ENCODE measurements around the gene ASTN1. TPM values are rescaled to one million over a fixed set of nuclear protein-coding genes. Genes with fewer than 3 reads are reported as not detected.

The ASTN1 gene
- total RNA-seq: not detected

DNA sequence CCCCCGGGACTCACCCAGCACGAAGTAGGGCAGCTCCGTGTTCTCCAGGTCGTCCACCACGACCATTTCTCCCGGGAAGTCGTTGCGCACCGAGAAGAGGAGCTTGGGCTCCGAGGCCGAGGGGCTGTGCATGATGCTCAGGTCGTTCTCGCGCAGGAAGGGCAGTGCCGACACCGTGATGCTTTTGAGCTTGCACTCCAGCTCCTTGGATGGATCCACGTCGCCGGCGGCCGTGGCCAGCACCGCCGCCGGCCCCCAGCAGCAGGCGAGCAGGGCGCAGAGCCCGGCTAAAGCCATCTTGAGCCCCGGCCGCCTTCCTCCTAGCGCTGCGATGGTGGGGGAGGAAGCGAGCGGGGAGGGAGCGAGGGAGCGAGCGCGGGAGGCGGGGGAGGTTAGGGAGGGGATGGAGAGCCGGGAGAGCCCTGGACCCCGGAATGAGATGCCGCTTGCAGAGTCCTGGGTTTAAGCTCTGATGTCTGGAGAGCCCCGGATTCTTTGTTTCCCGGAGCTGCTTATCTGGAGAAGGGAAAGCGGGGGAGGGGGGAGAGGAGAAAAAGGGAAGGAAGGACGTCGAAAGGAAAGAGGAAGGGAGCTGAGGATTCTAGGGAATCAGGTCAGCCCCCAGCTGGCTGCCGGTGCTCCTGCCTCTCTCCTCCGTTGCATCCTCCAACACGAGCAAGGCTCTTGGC, at the start of gene ASTN1:
Gene ASTN1, minus strand, starts transcription at position 333 of the 689 bp plus-strand sequence. Its CDS starts 36 bp downstream, at position 297.
- H3K27ac Mint-ChIP-seq: no peak within 1 kb of the TSS

DNA sequence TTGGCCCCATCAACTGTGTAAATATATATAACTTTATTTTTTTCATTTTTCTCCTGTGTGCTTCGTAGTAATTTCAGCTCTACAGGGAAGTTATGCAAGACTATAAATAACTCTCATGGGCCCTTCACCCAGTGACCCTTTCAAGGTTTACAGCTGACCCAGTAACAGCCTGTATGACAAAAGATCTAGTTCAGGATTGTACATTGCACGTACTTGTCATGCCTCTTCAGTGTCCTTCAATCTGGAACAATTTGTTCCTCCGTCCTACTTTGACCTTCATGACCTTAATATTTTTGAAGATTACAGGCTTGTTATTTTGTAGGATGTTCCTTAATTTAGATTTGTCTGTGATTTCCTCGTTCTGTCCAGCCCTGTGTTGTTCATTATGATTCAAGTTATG, 46.7 kb upstream of the ASTN1 start:
- H3K36me3 Mint-ChIP-seq (ENCODE audit: low read depth): no peaks in the 10 kb centered on the region
- CTCF ChIA-PET: interaction anchor here (0.6 kb wide), 1 partner anchor 751 kb away, joined by 4 read pairs; no protein-coding TSS in a partner anchor
- intact Hi-C loops (cut with micrococcal nuclease): no loop called here

More for the DNA sequence above, at the start of gene ASTN1:
- H3K36me3 Mint-ChIP-seq (ENCODE audit: low read depth): peaks cover 4% of the 10 kb centered on the region
- peaks cover 4% of the 10 kb centered on the region for H3K4me1 Mint-ChIP-seq (ENCODE audit: low read depth)
- DNase-seq: no peak
- intact Hi-C loops (cut with micrococcal nuclease): no loop called here
- no peaks in the 10 kb centered on the region for H3K9me3 Mint-ChIP-seq
- peaks cover 19% of the 10 kb centered on the region for H3K27me3 Mint-ChIP-seq (ENCODE audit: low read depth)
- H3K4me3 Mint-ChIP-seq: no peak within 1 kb of the TSS
- CTCF ChIA-PET: no interaction called here

DNA sequence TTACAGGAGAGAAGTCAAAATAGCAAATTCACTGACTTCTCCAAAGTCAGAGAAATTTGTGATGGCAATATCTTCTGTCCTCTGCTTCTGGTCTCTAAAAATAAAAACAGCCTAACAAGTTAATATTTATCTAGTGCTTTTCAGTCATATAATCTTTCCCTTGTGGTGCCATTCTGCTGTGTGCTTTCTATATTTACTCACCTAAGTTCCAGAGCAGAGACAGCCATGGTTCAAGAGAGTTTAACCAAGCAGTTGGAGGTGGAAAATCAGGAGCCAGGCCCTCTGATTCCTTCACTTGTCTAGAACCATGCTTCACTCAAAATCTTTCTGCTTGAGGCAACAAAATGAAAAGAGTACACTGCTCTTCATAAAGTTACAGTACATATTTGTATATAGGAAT, 45.6 kb upstream of the ASTN1 start:
- no peak overlapping the region for H3K4me3 Mint-ChIP-seq
- no peak for DNase-seq
- no peaks in the 10 kb centered on the region for H3K4me1 Mint-ChIP-seq (ENCODE audit: low read depth)
- no peaks in the 10 kb centered on the region for H3K9me3 Mint-ChIP-seq
- no peak overlapping the region for H3K27ac Mint-ChIP-seq
- H3K27me3 Mint-ChIP-seq (ENCODE audit: low read depth): no peaks in the 10 kb centered on the region
- CTCF ChIA-PET: no interaction called here
- intact Hi-C loops (cut with micrococcal nuclease): no loop called here
- H3K36me3 Mint-ChIP-seq (ENCODE audit: low read depth): no peaks in the 10 kb centered on the region

More for the DNA sequence above, 46.7 kb upstream of the ASTN1 start:
- Mint-ChIP-seq H3K4me1 (ENCODE audit: low read depth) (no peaks in the 10 kb centered on the region), H3K27ac (no peak overlapping the region), H3K4me3 (no peak overlapping the region), H3K9me3 (no peaks in the 10 kb centered on the region), H3K27me3 (ENCODE audit: low read depth) (no peaks in the 10 kb centered on the region)
- no peak for DNase-seq

DNA sequence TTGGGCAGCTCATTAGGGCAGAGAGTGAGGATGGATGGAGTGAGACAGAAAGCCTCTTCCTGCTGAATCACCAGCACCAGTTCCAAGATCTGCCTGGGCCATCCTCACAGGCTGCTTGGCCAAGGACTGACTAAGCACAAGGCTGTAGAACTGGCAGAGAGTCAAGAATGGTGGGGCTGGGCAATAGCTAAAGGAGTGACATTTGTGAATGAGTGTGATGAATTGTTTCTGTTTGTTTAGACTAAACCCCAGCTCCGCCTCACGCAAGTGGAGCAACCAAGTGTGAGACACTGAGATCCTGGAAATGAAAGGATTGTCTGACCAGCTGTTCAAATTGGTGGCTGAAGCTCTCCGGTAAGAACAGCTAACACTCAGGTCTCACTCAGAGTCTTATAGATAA, 44.8 kb upstream of the ASTN1 start:
- intact Hi-C loops (cut with micrococcal nuclease): no loop called here
- DNase-seq: no peak
- H3K9me3 Mint-ChIP-seq: no peaks in the 10 kb centered on the region
- H3K27me3 Mint-ChIP-seq (ENCODE audit: low read depth): no peaks in the 10 kb centered on the region
- H3K36me3 Mint-ChIP-seq (ENCODE audit: low read depth): no peaks in the 10 kb centered on the region
- H3K4me1 Mint-ChIP-seq (ENCODE audit: low read depth): no peaks in the 10 kb centered on the region
- no peak overlapping the region for H3K27ac Mint-ChIP-seq
- CTCF ChIA-PET: no interaction called here
- H3K4me3 Mint-ChIP-seq: no peak overlapping the region

DNA sequence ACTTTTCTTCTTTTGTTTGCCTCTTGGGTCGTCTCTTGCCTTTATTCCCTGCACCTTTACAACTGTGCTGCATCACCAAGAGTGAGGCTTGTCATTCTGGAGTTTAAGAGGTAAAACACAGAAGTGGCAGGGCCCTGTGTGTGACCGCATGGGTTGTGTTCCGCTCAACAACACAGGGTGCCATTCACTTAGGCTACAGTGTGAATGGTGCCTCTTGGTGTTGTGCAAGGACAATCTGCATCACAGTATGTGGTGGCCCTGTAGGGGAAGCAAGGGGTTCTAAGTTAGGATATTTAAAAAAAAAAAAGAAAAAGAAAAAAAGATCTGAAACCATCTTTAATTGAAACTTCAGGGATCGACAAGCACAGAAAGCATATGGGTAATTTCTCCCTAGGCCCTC, 44.4 kb upstream of the ASTN1 start:
- Mint-ChIP-seq H3K36me3 (ENCODE audit: low read depth) (no peaks in the 10 kb centered on the region), H3K27ac (no peak overlapping the region), H3K4me3 (no peak overlapping the region), H3K9me3 (no peaks in the 10 kb centered on the region), H3K27me3 (ENCODE audit: low read depth) (no peaks in the 10 kb centered on the region), H3K4me1 (ENCODE audit: low read depth) (no peaks in the 10 kb centered on the region)
- no peak for DNase-seq
- CTCF ChIA-PET: no interaction called here
- intact Hi-C loops (cut with micrococcal nuclease): no loop called here

DNA sequence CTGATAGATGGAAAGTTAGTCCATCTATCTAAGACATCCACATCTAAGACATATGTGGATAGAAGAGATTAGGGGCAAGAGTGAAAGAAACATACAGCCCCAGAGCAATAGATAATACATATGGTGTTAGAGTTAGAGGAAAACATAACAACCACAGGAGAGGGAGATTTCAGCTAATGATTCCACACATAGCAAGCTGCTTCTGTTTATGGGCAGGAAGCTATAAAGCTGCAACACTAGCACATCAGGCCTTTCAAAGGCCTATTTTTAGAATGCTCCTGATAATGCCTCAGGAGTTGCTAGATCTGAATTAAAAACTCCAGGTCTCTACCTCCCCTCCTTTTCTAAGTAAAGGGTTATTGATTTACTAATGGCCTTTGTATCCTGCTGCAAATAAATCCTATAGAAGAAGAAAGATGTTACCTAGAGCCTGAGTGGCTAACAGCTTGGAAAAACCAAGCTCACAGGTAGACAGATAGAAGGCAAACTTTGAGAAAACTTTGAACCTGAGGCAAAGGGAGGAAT, 42.4 kb upstream of the ASTN1 start:
- no peak overlapping the region for H3K27ac Mint-ChIP-seq

DNA sequence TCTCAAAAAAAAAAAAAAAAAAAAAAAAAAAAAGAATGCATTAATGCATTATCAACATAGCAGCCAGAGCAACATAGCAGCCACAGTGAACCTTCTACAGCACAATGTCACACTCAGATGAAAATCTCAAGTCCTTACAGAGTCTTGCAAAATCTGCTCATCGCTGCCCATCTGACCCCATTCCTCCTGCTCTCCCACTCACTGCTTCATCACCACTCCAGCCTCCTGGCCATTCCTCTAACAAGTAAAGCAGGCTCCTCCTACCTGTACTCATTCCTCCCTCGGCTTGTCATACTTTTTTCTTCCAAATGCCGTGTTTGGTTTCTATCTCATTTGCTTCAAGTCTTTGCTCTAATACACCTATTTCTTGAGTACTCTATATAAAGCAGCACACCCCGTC, 35.8 kb upstream of the ASTN1 start:
- Mint-ChIP-seq H3K9me3 (peaks cover 4% of the 10 kb centered on the region), H3K27me3 (ENCODE audit: low read depth) (no peaks in the 10 kb centered on the region), H3K36me3 (ENCODE audit: low read depth) (peaks cover 2% of the 10 kb centered on the region), H3K4me1 (ENCODE audit: low read depth) (no peaks in the 10 kb centered on the region), H3K27ac (no peak overlapping the region), H3K4me3 (no peak overlapping the region)
- DNase-seq: no peak
- intact Hi-C loops (cut with micrococcal nuclease): no loop called here
- CTCF ChIA-PET: no interaction called here

More for the DNA sequence above, 42.4 kb upstream of the ASTN1 start:
- Mint-ChIP-seq H3K4me3 (no peak overlapping the region), H3K27me3 (ENCODE audit: low read depth) (no peaks in the 10 kb centered on the region), H3K4me1 (ENCODE audit: low read depth) (no peaks in the 10 kb centered on the region), H3K36me3 (ENCODE audit: low read depth) (no peaks in the 10 kb centered on the region), H3K9me3 (no peaks in the 10 kb centered on the region)
- CTCF ChIA-PET: no interaction called here
- DNase-seq: no peak
- intact Hi-C loops (cut with micrococcal nuclease): no loop called here

DNA sequence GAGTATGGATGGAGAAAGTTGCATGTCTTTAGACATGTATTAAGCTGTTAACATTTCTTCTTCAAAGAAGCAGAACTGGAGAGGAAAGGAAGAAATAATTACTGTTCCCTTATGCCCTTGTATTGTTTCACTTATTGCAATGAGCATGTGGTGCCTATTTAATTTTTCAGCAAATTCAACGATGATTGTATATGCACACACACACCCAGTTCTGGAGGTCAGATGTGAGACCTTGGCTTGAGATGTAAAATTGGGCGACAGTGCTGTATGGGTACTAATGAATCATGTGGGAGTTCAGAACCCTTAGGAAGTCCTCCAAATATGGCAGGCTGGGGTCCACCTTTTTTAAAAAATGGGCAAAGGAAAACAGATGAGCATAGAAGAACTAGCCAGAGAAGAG, 33.7 kb upstream of the ASTN1 start:
- no peaks in the 10 kb centered on the region for H3K27me3 Mint-ChIP-seq (ENCODE audit: low read depth)
- peaks cover 4% of the 10 kb centered on the region for H3K9me3 Mint-ChIP-seq
- H3K4me1 Mint-ChIP-seq (ENCODE audit: low read depth): no peaks in the 10 kb centered on the region
- H3K27ac Mint-ChIP-seq: no peak overlapping the region
- intact Hi-C loops (cut with micrococcal nuclease): no loop called here
- CTCF ChIA-PET: interaction anchor here (0.7 kb wide), 1 partner anchor 253 kb away, joined by 3 read pairs; no protein-coding TSS in a partner anchor
- no peak overlapping the region for H3K4me3 Mint-ChIP-seq
- DNase-seq: no peak
- peaks cover 2% of the 10 kb centered on the region for H3K36me3 Mint-ChIP-seq (ENCODE audit: low read depth)

DNA sequence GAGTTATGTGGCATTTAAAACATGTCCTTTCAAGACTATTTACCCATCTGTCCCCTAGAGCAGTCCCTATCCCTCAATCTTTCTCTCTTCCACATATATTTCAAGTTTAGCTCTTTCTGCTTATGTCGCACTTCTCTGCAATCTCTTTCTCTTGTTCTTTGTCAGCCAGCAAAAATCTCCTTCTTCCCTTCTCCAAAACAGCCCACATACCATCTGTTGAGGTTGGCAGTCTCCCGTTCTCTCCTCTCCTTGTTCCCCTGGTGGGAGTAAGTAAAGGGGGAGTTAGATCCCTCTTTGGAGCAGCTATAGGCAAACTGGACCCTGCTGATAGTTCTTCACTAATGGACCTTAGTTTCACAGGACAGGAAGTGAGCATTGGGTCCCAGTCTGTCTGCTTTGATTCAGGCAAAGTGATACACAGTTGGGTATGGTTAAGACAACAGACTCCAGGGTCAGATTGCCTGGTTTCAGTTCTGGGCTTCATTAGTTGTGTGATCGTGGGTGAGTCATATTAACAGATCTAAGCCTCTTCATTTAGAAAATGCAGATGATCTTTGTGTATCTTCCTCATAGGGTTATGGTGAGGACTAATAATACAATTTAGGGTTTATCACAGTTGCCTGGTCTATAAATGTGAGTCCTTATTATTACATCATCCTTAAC, 25.9 kb upstream of the ASTN1 start:
- CTCF ChIA-PET: no interaction called here

DNA sequence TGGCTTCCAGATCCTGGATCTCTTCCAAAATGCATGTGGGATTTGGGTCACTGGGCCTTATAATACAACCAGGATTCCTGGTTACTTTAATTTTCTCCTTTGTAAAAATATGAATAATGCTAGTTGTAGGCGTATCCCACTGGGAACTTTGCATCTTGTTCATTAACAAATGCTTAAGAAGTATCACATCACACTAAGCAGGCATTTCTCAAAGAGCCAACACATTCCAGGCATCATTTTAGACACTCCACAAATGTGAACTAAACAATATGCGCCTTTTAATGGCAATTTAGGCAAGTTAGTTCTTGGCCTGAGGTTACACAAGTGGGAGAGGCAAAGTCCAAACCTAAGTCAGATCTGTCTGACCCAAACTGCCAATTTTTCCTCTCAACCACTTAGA, 22.1 kb upstream of the ASTN1 start:
- Mint-ChIP-seq H3K27me3 (ENCODE audit: low read depth) (peaks cover 27% of the 10 kb centered on the region), H3K4me3 (no peak overlapping the region), H3K9me3 (no peaks in the 10 kb centered on the region), H3K36me3 (ENCODE audit: low read depth) (no peaks in the 10 kb centered on the region), H3K4me1 (ENCODE audit: low read depth) (peaks cover 5% of the 10 kb centered on the region), H3K27ac (no peak overlapping the region)
- intact Hi-C loops (cut with micrococcal nuclease): loop anchor here (10.0 kb wide), 2 partner anchors 758 to 812 kb away; no protein-coding TSS in a partner anchor
- no peak for DNase-seq
- CTCF ChIA-PET: no interaction called here

More for the DNA sequence above, 25.9 kb upstream of the ASTN1 start:
- intact Hi-C loops (cut with micrococcal nuclease): no loop called here
- Mint-ChIP-seq H3K9me3 (no peaks in the 10 kb centered on the region), H3K4me3 (no peak overlapping the region), H3K4me1 (ENCODE audit: low read depth) (no peaks in the 10 kb centered on the region), H3K36me3 (ENCODE audit: low read depth) (no peaks in the 10 kb centered on the region), H3K27ac (no peak overlapping the region), H3K27me3 (ENCODE audit: low read depth) (peaks cover 6% of the 10 kb centered on the region)
- no peak for DNase-seq

DNA sequence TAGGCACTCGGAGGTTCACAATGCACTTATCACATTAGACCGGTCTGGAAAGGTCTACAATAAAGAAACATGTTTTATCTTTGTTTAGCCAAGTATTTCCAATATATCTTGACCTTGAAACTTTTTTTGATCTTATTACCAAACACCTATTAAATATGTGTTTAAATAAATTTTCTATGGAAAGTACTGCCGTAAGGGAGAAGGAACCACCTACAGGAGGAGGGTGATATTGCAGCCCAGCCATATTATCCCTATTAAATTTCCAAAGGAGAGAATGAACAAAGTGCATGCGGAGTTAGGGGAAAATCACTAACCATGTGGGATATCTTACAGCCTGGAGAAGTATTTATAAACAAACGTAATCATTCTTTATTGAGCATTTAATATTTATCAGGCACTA, 20.7 kb upstream of the ASTN1 start:
- Mint-ChIP-seq H3K27me3 (ENCODE audit: low read depth) (peaks cover 40% of the 10 kb centered on the region), H3K4me1 (ENCODE audit: low read depth) (peaks cover 8% of the 10 kb centered on the region), H3K27ac (no peak overlapping the region), H3K36me3 (ENCODE audit: low read depth) (no peaks in the 10 kb centered on the region), H3K4me3 (no peak overlapping the region), H3K9me3 (no peaks in the 10 kb centered on the region)
- intact Hi-C loops (cut with micrococcal nuclease): loop anchor here (10.0 kb wide), 2 partner anchors 760 to 810 kb away; no protein-coding TSS in a partner anchor
- no peak for DNase-seq
- CTCF ChIA-PET: no interaction called here

DNA sequence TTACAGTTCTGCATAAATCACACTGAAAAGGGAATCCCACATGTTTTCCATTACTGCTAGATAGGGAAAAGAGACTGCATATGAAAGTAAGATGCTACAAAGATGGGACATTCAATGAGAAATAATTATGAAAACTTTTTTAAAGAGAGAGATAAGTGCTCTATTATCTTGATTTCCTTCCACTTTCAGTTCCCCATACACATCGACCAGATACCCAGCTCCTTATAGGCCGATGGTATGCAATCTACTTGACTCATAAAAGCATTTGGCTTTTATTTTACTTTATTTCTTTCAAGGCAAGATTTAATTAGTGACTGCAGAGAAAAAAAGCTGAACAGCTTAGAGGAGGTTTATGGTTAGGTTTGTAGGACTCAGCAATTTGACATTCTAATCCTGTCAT, 19.3 kb upstream of the ASTN1 start:
- CTCF ChIA-PET: interaction anchor here (0.6 kb wide), 1 partner anchor 1364 kb away, joined by 3 read pairs; no protein-coding TSS in a partner anchor
- no peaks in the 10 kb centered on the region for H3K9me3 Mint-ChIP-seq
- no peaks in the 10 kb centered on the region for H3K36me3 Mint-ChIP-seq (ENCODE audit: low read depth)
- H3K27me3 Mint-ChIP-seq (ENCODE audit: low read depth): peaks cover 46% of the 10 kb centered on the region
- H3K27ac Mint-ChIP-seq: no peak overlapping the region
- intact Hi-C loops (cut with micrococcal nuclease): loop anchor here (10.0 kb wide), 2 partner anchors 761 to 809 kb away; no protein-coding TSS in a partner anchor
- H3K4me3 Mint-ChIP-seq: no peak overlapping the region
- no peak for DNase-seq
- H3K4me1 Mint-ChIP-seq (ENCODE audit: low read depth): peaks cover 8% of the 10 kb centered on the region
